Breast epithelium (tissue), 4 donors: ENCODE results near the gene CCDC27. TPM values are rescaled to one million over a fixed set of nuclear protein-coding genes. Genes with fewer than 3 reads are reported as not detected.

Source experiments
- DNase-seq, 2 donors: peaks; one replicate each; pipeline ENCODE4 v3.0.0-alpha.2; 2019; ENCODE audit warnings: low spot score in 2 of 2
- H3K27ac ChIP-seq, 2 donors: fragments of 200-600 bp; sonication (generic) in 1 of 2; one replicate each; pipeline ENCODE4 v1.5.1; 2016 to 2019; ENCODE audit warnings: mild to moderate bottlenecking in 1 of 2
- H3K27me3 ChIP-seq, 2 donors: fragments of 200-600 bp; sonication (generic) in 1 of 2; one replicate each; pipeline versions ENCODE4 v1.5.1 to v1.6.0; 2017 to 2019; ENCODE audit warnings: control low read depth in 1 of 2, mild to moderate bottlenecking in 1 of 2
- H3K36me3 ChIP-seq: fragments of 200-600 bp; one replicate; pipeline ENCODE4 v1.5.1; 2019
- H3K4me1 ChIP-seq, 2 donors: fragments of 200-600 bp; sonication (generic); one replicate each; pipeline ENCODE4 v1.5.1; 2016 to 2019; ENCODE audit warnings: control low read depth in 1 of 2
- H3K4me3 ChIP-seq, 3 donors: fragments of 200-600 bp; sonication (generic); 1 replicate in 2 of 3; 2 replicates in 1 of 3; pipeline ENCODE4 v1.5.1; 2016 to 2019; ENCODE audit warnings: mild to moderate bottlenecking in 3 of 3, moderate library complexity in 2 of 3
- H3K9me3 ChIP-seq, 2 donors: fragments of 200-600 bp; sonication (generic) in 1 of 2; one replicate each; pipeline ENCODE4 v1.5.1; 2016 to 2019; ENCODE audit warnings: control low read depth in 1 of 2
- POLR2A ChIP-seq: fragments of 450-650 bp; IDR thresholded peaks from one replicate; pipeline ENCODE4 v1.6.1; 2016; ENCODE audit warnings: antibody characterized with exemption, mild to moderate bottlenecking, moderate library complexity
- POLR2AphosphoS5 ChIP-seq, 3 donors: sonication (generic); formaldehyde crosslinking; IDR thresholded peaks; one replicate each; pipeline ENCODE4 v1.6.1; 2017; ENCODE audit warnings: antibody characterized with exemption in 3 of 3
- intact Hi-C: fragments of 100-400 bp; cut with DNase I; formaldehyde crosslinking; loops from one replicate; pipeline ENCODE4 v1.15.1; 2023; ENCODE audit warnings: low total_unique reads
- total RNA-seq, 3 donors: library from RNA; depleted of rRNA; stranded (reverse); fragments of >200 nt; gene quantifications; one replicate each; pipeline ENCODE4 v1.1.0, GENCODE V29; 2016
- TF ChIP-seq, protein P1 (sequence below), 3 donors: fragments of 450-650 bp; IDR thresholded peaks; one replicate each; pipeline ENCODE4 v1.5.1; 2016 to 2017; ENCODE audit warnings: antibody characterized with exemption in 3 of 3, mild to moderate bottlenecking in 3 of 3, moderate library complexity in 3 of 3

CCDC27 gene
- total RNA-seq, 3 donors from 2014 or later = not detected

DNA sequence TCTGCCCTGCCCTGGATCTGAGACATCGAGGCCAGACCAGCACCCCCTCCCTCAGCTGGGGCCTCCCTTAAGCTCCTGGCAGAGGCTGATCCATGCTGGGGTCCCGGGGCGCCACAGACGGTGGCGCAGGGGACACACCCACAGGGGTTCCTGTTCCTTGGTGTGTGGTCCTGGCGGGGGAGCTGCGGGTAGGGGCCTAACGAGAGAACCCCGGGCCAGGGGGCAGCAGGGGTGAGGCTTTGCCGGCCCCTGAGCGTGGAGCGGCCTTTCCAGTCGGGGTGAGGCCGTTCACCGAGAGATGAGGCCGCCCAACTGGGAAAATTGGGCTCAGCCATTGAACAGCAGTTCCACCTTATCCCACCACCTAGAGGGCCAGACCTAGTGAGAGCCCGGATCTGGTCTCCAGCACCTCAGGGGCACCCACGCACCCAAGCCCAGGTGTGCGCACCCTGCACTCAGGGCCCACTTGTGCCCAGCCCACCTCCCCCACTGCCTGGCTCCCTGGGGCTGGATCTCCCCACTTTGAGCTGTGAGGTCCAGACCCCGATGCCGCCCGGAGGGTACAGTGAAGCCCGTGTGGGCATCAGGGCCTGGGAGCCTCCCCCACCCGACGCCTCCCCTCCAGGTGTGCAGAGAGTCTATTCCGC, 45.5 kb upstream of the CCDC27 start:
- DNase-seq = no peak
- no peaks in the 10 kb centered on the region for H3K36me3 ChIP-seq
- H3K27ac ChIP-seq = no peak overlapping the region
- no peaks in the 10 kb centered on the region for H3K9me3 ChIP-seq
- peaks cover 0 to 76% of the 10 kb centered on the region in 2 donors for H3K27me3 ChIP-seq
- TF ChIP-seq POLR2A (no peak), POLR2AphosphoS5 (IDR thresholded peaks at IDR 0.05) (no peak)
- TF ChIP-seq, protein P1, sequence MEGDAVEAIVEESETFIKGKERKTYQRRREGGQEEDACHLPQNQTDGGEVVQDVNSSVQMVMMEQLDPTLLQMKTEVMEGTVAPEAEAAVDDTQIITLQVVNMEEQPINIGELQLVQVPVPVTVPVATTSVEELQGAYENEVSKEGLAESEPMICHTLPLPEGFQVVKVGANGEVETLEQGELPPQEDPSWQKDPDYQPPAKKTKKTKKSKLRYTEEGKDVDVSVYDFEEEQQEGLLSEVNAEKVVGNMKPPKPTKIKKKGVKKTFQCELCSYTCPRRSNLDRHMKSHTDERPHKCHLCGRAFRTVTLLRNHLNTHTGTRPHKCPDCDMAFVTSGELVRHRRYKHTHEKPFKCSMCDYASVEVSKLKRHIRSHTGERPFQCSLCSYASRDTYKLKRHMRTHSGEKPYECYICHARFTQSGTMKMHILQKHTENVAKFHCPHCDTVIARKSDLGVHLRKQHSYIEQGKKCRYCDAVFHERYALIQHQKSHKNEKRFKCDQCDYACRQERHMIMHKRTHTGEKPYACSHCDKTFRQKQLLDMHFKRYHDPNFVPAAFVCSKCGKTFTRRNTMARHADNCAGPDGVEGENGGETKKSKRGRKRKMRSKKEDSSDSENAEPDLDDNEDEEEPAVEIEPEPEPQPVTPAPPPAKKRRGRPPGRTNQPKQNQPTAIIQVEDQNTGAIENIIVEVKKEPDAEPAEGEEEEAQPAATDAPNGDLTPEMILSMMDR (IDR thresholded peaks at IDR 0.05) = no peak
- no peak overlapping the region for H3K4me3 ChIP-seq
- intact Hi-C loops = no loop called here
- H3K4me1 ChIP-seq = peaks cover 6 to 11% of the 10 kb centered on the region in 2 donors

GRCh38 chr1:3707298-3707938, 44.8 kb upstream of the CCDC27 start:
- TF ChIP-seq, protein P1 (IDR thresholded peaks at IDR 0.05) = no peak
- TF ChIP-seq POLR2AphosphoS5 (IDR thresholded peaks at IDR 0.05) (no peak), POLR2A (no peak)
- Histone ChIP-seq H3K4me3 (peak overlapping the region in 2 of 3 donors; percentile 9 to 47), H3K4me1 (peaks cover 6 to 11% of the 10 kb centered on the region in 2 donors), H3K27ac (no peak overlapping the region), H3K36me3 (no peaks in the 10 kb centered on the region), H3K27me3 (peaks cover 0 to 76% of the 10 kb centered on the region in 2 donors), H3K9me3 (no peaks in the 10 kb centered on the region)
- intact Hi-C loops = no loop called here
- no peak for DNase-seq

GRCh38 chr1:3707939-3708328, 44.3 kb upstream of the CCDC27 start:
- Histone ChIP-seq H3K4me3 (peak overlapping the region in 2 of 3 donors; percentile 9 to 47), H3K27me3 (peaks cover 0 to 76% of the 10 kb centered on the region in 2 donors)
- intact Hi-C loops = no loop called here

GRCh38 chr1:3708791-3709190, 43.5 kb upstream of the CCDC27 start:
- TF ChIP-seq POLR2A = no peak
- TF ChIP-seq, protein P1 (IDR thresholded peaks at IDR 0.05) = no peak
- no peak for TF ChIP-seq POLR2AphosphoS5 (IDR thresholded peaks at IDR 0.05)
- H3K4me1 ChIP-seq = peaks cover 4 to 6% of the 10 kb centered on the region in 2 donors
- H3K27me3 ChIP-seq = peaks cover 0 to 82% of the 10 kb centered on the region in 2 donors
- H3K36me3 ChIP-seq = no peaks in the 10 kb centered on the region
- no peak for DNase-seq
- H3K4me3 ChIP-seq = peak overlapping the region in 1 of 3 donors; percentile 47
- no peak overlapping the region for H3K27ac ChIP-seq
- intact Hi-C loops = no loop called here
- H3K9me3 ChIP-seq = no peaks in the 10 kb centered on the region

More at GRCh38 chr1:3707939-3708328, 44.3 kb upstream of the CCDC27 start:
- no peaks in the 10 kb centered on the region for H3K36me3 ChIP-seq
- no peak for TF ChIP-seq POLR2AphosphoS5 (IDR thresholded peaks at IDR 0.05)
- TF ChIP-seq, protein P1 (IDR thresholded peaks at IDR 0.05) = no peak
- no peak for TF ChIP-seq POLR2A
- H3K4me1 ChIP-seq = peaks cover 6 to 11% of the 10 kb centered on the region in 2 donors
- no peak for DNase-seq
- no peaks in the 10 kb centered on the region for H3K9me3 ChIP-seq
- H3K27ac ChIP-seq = no peak overlapping the region

DNA sequence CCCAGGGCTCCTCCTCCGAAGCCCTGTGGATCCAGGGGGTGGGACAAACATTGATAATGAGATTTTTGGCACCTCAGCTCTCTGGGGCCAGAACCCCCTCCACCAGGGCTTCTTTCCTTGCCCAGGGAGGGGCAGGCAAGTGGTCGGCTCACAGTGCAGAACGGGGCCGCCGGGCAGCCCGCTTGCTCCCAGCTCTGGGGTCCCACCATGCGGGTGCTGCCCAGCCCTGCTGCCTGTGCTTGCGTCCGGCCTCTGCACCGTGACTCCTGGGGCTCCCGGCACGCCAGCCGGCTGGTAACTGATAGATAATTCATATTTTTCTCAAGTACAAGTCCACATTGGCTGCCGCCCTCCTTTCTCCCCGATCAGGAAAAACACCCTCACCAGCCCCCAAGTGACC, 42.0 kb upstream of the CCDC27 start:
- H3K27me3 ChIP-seq = peaks cover 0 to 94% of the 10 kb centered on the region in 2 donors
- intact Hi-C loops = no loop called here

More for the DNA sequence above, 42.0 kb upstream of the CCDC27 start:
- H3K4me3 ChIP-seq = no peak overlapping the region
- H3K27ac ChIP-seq = no peak overlapping the region
- no peaks in the 10 kb centered on the region for H3K9me3 ChIP-seq
- TF ChIP-seq POLR2A (no peak), POLR2AphosphoS5 (IDR thresholded peaks at IDR 0.05) (no peak)
- TF ChIP-seq, protein P1 (IDR thresholded peaks at IDR 0.05) = no peak
- no peaks in the 10 kb centered on the region for H3K4me1 ChIP-seq
- DNase-seq = no peak
- H3K36me3 ChIP-seq = no peaks in the 10 kb centered on the region
